Ishikawa (cell line): Measurements from ENCODE around the gene TMEM139.

Experiments
- CEBPB ChIP-seq: IDR thresholded peaks from 2 replicates; pipeline ENCODE4 v1.6.1; 2012
- CREB1 ChIP-seq: IDR thresholded peaks from 2 replicates; pipeline ENCODE4 v1.6.1; 2012; ENCODE audit warnings: low read depth
- EGR1 ChIP-seq: IDR thresholded peaks from 2 replicates; pipeline ENCODE4 v1.6.1; 2012
- EP300 ChIP-seq: IDR thresholded peaks from 2 replicates; pipeline ENCODE4 v1.6.1; 2012; ENCODE audit warnings: borderline replicate concordance
- FOXM1 ChIP-seq: IDR thresholded peaks from 2 replicates; pipeline ENCODE4 v1.6.1; 2012; ENCODE audit warnings: low read depth, borderline replicate concordance
- NFIC ChIP-seq: IDR thresholded peaks from 2 replicates; pipeline ENCODE4 v1.6.1; 2012
- RAD21 ChIP-seq: IDR thresholded peaks from 2 replicates; pipeline ENCODE4 v1.6.1; 2012; ENCODE audit warnings: low read depth
- TAF1 ChIP-seq: IDR thresholded peaks from 2 replicates; pipeline ENCODE4 v1.6.1; 2012; ENCODE audit warnings: low read depth, mild to moderate bottlenecking
- TCF12 ChIP-seq: IDR thresholded peaks from 2 replicates; pipeline ENCODE4 v1.6.1; 2012; ENCODE audit warnings: low read depth
- TEAD4 ChIP-seq: IDR thresholded peaks from 2 replicates; pipeline ENCODE4 v1.6.1; 2012
- YY1 ChIP-seq: IDR thresholded peaks from 2 replicates; pipeline ENCODE4 v1.6.1; 2012; ENCODE audit warnings: low read depth
- ZBTB7A ChIP-seq: IDR thresholded peaks from 2 replicates; pipeline ENCODE4 v1.6.1; 2012; ENCODE audit warnings: low read depth
- TF ChIP-seq, protein P1 (sequence below): IDR thresholded peaks from 2 replicates; pipeline ENCODE4 v1.6.1; 2012
- TF ChIP-seq, protein P2 (sequence below): IDR thresholded peaks from 2 replicates; pipeline ENCODE4 v1.6.1; 2012; ENCODE audit warnings: low read depth, mild to moderate bottlenecking
- TF ChIP-seq, protein P3 (sequence below): IDR thresholded peaks from 2 replicates; pipeline ENCODE4 v1.6.1; 2012

The TMEM139 gene

DNA sequence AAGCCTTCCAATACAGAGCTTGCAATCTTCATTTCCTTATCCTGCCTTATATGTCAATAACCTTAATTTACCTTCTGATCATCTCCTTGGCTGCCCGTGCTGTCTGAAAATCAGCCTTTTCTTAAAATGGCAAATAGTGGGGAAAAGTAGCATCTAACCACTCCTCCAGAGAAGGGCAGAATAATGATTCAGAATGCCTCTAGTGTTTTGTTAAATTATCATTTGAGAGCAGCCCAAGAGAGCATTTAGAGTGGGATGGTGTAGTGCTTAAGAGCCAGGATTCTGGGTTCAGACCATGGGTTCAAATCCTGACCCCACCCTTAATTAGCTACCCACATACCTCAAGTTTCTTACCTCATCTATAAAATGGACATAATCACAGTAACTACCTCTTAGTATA lies 4.6 kb upstream of the TMEM139 start:
- TF ChIP-seq CREB1 (no peak), CEBPB (no peak), TAF1 (no peak), RAD21 (no peak)
- TF ChIP-seq, protein P1, sequence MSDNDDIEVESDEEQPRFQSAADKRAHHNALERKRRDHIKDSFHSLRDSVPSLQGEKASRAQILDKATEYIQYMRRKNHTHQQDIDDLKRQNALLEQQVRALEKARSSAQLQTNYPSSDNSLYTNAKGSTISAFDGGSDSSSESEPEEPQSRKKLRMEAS = no peak
- TF ChIP-seq, protein P2, sequence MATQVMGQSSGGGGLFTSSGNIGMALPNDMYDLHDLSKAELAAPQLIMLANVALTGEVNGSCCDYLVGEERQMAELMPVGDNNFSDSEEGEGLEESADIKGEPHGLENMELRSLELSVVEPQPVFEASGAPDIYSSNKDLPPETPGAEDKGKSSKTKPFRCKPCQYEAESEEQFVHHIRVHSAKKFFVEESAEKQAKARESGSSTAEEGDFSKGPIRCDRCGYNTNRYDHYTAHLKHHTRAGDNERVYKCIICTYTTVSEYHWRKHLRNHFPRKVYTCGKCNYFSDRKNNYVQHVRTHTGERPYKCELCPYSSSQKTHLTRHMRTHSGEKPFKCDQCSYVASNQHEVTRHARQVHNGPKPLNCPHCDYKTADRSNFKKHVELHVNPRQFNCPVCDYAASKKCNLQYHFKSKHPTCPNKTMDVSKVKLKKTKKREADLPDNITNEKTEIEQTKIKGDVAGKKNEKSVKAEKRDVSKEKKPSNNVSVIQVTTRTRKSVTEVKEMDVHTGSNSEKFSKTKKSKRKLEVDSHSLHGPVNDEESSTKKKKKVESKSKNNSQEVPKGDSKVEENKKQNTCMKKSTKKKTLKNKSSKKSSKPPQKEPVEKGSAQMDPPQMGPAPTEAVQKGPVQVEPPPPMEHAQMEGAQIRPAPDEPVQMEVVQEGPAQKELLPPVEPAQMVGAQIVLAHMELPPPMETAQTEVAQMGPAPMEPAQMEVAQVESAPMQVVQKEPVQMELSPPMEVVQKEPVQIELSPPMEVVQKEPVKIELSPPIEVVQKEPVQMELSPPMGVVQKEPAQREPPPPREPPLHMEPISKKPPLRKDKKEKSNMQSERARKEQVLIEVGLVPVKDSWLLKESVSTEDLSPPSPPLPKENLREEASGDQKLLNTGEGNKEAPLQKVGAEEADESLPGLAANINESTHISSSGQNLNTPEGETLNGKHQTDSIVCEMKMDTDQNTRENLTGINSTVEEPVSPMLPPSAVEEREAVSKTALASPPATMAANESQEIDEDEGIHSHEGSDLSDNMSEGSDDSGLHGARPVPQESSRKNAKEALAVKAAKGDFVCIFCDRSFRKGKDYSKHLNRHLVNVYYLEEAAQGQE = no peak

DNA sequence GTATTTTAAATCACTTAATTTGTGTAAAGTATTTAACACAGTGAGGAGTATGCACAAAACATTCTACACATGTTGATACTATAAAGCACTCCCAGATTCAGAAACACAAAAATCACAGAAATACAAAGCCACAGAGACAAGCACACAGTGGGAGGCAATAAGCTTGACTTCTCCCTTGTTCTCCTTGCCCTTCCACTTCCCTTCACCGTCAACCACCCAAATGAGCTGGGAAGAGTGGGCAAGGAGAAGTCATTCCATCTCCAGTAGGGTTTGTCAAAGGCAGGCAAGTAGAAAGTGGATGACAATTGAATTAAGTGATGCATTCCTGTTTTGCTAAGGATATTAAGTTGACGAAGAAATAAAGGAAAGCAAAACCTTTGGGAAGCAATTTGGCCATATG lies 4.2 kb upstream of the TMEM139 start:
- TF ChIP-seq RAD21 = no peak
- TF ChIP-seq CREB1 = no peak
- no peak for TF ChIP-seq FOXM1
- no peak for TF ChIP-seq NFIC
- no peak for TF ChIP-seq YY1
- no peak for TF ChIP-seq TAF1
- TF ChIP-seq CEBPB = no peak
- TF ChIP-seq ZBTB7A = no peak
- TF ChIP-seq TEAD4 = no peak
- no peak for TF ChIP-seq EGR1
- TF ChIP-seq, protein P1 = no peak
- no peak for TF ChIP-seq TCF12
- no peak for TF ChIP-seq EP300
- TF ChIP-seq, protein P2 = no peak
- TF ChIP-seq, protein P3, sequence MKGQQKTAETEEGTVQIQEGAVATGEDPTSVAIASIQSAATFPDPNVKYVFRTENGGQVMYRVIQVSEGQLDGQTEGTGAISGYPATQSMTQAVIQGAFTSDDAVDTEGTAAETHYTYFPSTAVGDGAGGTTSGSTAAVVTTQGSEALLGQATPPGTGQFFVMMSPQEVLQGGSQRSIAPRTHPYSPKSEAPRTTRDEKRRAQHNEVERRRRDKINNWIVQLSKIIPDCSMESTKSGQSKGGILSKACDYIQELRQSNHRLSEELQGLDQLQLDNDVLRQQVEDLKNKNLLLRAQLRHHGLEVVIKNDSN = no peak

DNA sequence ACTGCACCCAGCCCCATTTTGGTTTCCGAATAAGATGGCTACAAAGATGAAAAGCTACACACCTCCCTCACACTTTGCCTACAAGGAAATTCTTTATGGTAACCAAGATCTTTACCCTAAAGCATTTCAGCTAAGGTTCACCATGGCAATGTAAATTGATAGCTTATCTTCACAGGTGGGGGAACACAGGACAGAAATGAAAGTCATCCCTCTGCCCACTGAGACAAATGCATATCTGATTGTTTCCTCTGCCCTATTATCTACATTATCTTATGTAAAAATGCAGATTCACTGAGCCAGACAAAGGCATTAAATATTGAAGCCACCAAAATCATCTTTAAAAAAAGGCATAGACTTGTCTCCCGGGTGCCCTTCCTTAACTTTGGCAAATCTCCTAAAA lies 3.2 kb upstream of the TMEM139 start:
- no peak for TF ChIP-seq RAD21
- no peak for TF ChIP-seq TAF1
- no peak for TF ChIP-seq YY1
- no peak for TF ChIP-seq EP300
- TF ChIP-seq TEAD4 = no peak
- TF ChIP-seq, protein P2 = no peak
- no peak for TF ChIP-seq ZBTB7A
- TF ChIP-seq CREB1 = no peak
- TF ChIP-seq, protein P1 = no peak
- TF ChIP-seq NFIC = no peak
- TF ChIP-seq, protein P3 = no peak
- no peak for TF ChIP-seq CEBPB
- no peak for TF ChIP-seq EGR1
- TF ChIP-seq TCF12 = no peak
- TF ChIP-seq FOXM1 = no peak

DNA sequence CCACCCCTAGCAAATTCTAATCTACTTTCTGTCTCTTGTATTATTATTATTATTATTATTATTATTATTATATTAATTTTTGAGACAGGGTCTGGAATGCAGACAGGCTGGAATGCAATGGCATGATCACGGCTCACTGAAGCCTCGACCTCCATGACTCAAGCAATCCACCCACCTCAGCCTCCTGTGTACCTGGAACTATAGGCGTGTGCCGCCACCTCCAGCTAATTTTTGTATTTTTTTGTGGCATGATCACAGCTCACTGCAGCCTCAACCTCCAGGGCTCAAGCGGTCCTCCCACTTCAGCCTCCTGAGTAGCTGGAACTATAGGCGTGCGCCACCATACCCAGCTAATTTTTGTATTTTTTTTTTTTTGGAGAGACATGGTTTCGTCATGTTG lies 2.6 kb upstream of the TMEM139 start:
- no peak for TF ChIP-seq TCF12
- no peak for TF ChIP-seq TEAD4
- TF ChIP-seq RAD21 = no peak
- no peak for TF ChIP-seq YY1
- no peak for TF ChIP-seq CREB1
- no peak for TF ChIP-seq NFIC
- no peak for TF ChIP-seq TAF1
- TF ChIP-seq EGR1 = no peak
- TF ChIP-seq, protein P1 = no peak
- TF ChIP-seq, protein P3 = no peak
- TF ChIP-seq CEBPB = no peak
- TF ChIP-seq, protein P2 = no peak
